GM18498 (cell line): ENCODE measurements around the gene HSF4.

Experiments used
- ATAC-seq: cut with Tn5 transposase; IDR thresholded peaks from one replicate; pipeline ENCODE4 v1.9.1; 2021; ENCODE audit warnings: mild to moderate bottlenecking, moderate library complexity; ENCODE audit not compliant: unreplicated experiment

HSF4 gene

DNA sequence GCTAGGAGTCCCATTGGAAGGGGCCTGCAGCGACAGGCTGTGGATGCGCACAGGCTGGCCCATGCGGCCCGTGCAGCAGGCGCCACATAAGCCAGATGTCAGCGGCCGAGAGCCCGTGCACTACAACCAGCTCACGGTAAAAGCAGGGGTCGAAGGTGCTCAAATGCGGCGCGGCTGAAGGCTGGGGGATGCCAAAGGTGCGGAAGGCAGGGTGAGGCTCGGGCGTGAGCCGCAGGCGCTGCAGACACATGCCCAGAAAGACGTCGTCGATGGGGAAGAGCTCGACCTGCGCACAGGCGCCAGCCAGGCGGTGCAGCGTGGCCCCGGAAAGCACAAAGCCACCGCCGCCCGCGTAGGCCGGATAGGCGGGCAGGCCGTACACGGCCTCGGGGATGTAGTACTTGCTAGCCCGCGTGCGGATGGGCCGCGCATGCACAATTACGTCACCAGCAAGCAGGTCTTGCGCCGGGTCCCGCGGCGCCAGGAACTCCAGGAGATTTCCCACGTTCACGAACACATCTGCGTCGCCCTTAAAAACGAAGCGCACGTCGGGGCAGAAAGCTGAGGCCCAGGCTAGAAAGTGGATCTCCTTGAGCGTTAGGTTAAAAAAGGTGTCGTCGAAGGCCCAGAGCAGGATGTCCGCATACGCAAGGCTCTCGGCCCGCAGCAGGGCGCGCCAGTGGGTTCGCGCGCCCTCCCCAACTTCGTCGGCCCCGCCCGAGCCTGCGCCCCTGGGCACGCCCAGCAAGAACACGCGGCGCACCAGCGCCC, 15.1 kb upstream of the HSF4 start:
- ATAC-seq: no peak

GRCh38 chr16:67150047-67150832, 14.3 kb upstream of the HSF4 start:
- ATAC-seq: peak; percentile 33

- peak; percentile 53 for ATAC-seq
Observed at GRCh38 chr16:67150833-67151396, 13.6 kb upstream of the HSF4 start, which contains the start of gene B3GNT9. Gene B3GNT9, minus strand, starts transcription at chr16:67150998. Its CDS starts 513 bp downstream, at chr16:67150485.

DNA sequence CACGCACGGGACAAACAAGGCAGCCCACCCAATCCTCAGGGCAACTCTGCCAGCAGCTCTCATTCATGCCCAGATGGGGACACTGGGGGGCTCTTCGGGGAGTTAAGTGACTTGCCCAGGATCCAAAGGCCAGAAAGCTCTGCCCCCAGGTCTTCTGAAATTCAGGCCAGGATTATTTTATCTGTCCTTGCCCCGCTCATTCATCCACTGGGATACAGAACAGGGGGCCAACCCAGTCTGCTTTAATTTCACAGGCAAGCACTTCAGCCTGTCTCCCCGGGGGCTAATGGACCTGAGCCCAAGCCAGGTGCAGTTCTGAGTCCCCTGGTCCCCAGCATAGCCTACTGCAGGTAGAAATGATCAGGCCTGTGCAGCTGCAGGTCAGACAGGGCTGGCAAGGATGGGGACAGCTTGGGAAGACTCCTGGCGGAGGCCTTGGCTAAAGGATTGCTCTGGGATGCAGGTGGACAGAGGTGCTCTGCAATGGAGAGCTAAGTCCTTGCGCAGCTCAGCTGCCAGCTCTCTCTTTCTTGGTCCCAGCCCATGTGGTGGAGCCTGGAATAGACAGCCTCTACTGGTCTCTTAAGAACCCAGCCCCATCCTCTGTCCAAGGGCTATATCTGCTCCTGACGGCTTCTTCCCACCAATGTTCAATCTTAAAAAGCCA, 13.0 kb upstream of the HSF4 start:
- ATAC-seq: no peak

DNA sequence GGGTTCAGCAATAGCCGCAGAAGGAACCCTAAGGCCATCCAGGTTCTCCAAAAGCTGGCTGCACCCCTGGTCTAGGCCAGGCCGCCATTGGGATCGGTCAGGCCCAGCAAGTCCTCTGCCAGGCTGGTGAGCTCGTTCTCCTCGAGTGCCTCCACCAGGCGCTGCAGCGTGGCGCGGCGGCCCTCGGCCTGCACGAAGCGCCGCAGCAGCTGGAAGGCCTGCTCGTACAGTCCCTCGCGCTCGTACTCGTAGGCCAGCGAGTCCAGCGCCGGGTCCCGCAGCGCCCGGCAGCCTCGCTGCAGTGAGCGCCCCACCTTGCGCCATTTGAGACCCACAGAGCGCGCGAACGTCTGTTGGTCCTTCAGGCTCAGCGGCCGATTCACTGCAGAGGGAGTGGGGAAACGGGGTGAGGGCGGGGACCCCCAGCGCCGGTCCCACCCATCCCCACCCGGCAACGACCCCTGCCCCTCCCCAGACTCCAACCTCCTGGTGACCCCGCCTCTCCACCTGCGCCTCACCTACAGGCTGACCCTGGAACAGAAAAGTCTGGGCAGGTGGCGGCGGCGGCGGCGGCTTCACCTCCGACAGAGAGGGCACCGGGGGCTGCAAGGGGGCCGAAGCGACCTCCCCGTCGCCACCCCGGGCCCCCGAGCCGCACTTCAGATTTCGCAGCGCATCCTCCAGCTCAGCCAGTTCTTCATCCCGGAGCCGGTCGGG, 9.8 kb upstream of the HSF4 start:
- no peak for ATAC-seq

- ATAC-seq: no peak
Observed at GRCh38 chr16:67155295-67156142, 9.0 kb upstream of the HSF4 start.

GRCh38 chr16:67156143-67156844, 8.3 kb upstream of the HSF4 start:
- no peak for ATAC-seq

DNA sequence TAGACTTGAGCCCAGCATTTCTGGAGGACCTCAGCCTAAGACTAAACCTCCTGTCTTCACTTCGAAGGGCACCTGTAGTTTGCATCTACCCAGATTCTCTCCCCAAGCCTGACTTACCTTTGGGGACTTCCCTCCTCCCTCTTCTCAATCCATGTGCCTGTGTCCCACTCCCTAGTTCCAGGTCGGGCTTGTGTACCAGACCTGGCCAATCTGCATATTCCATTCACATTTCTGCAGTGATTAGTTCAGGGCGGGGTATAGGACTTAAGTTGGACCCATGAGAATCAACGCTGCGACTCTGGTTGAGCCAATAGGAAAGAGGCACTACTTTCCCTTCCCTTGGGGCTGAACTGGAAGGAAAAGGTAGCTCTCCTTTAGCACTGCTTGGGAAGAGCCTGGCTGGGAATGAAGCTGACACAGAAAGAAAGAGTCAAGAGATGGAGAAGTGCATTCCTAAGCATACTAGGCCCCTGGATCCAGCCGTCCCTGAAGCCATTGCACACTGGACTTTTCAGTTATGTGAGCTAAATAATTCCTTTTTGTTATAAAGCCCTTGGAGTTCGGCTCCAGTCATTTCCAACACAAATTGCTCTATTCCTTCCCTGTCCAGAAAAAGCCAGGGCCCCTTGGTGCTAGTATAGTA, 7.3 kb upstream of the HSF4 start:
- no peak for ATAC-seq

DNA sequence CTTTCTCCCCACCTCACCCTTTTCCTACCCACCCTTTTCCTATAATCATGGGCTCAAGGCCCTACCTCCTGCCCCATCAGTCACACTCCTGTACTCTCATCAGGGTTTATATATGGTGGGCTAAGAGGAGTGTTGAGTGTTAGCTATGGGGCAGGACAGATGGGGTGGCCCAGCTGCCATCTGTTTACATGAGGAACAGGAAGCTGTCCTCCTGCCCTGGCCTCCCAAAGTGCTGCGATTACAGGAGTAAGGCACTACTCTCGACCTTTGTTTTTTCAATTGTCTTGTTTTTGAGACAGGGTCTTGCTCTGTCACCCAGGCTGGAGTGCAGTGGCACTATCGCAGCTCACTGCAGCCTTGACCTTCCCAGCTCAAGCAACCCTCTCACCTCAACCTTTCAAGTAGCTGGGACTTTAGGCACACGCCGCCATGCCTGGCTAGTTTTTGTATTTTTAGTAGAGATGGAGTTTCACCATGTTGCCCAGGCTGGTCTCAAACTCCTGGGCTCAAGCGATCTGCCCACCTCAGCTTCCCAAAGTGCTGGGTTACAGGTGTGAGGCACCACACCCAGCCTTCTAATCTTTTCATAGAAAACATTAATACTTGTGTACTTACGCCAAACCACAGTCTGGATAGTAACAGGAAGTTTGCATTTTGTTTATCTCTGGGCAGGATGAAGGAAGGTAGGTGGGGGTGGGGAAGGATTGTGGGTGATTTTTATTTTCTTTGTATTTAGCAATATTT, 6.5 kb upstream of the HSF4 start:
- ATAC-seq: no peak

DNA sequence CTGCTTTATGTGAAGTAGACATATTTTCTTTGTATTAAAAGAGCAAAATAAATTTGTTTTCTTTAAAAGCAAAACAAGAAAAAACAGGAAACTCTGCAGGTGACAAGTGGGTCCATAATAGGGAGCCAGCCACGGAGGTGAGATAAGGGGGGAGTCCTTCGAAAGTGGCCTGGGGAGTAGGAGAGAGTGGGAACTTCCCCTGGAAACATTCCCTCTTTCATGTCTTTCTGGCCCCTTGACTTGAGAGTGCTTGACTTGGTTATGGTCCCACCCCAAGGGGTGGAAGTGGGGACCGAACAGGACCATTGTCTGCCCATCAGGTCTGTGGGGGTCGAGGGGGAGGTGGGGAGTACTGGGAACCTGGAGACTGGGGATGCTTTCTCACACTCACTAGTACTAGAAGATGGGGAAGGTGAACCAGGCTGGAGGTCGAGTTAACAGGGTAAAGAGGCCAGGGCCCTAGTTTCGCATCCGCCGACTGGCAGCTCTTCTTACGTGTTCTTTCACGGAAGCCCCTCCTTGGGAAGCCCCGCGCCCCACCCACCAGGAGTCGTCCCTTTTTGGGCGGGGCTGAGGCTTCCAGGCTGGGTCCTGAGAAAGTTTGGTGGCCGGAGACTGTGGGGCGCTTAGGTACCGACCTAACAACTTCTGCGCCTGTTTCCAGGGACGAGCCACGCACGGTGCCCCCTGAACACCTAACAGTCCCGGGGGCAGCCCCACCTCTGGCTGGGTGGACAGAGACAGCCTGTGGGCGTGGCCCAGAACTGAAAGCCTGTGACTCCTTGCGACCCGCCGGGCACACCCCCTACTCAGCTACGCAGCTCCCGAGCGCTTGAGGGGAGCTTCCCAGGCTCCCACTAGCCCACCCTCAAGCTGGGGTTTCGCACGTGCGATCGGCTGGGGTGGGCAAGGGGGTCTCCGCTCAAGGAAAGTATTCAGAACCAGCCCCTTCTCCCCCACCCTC, 5.6 kb upstream of the HSF4 start:
- ATAC-seq: peak; percentile 46

GRCh38 chr16:67161595-67162058, 2.9 kb upstream of the HSF4 start:
- no peak for ATAC-seq

- no peak for ATAC-seq
Observed at GRCh38 chr16:67162506-67163163, 1.9 kb upstream of the HSF4 start.

DNA sequence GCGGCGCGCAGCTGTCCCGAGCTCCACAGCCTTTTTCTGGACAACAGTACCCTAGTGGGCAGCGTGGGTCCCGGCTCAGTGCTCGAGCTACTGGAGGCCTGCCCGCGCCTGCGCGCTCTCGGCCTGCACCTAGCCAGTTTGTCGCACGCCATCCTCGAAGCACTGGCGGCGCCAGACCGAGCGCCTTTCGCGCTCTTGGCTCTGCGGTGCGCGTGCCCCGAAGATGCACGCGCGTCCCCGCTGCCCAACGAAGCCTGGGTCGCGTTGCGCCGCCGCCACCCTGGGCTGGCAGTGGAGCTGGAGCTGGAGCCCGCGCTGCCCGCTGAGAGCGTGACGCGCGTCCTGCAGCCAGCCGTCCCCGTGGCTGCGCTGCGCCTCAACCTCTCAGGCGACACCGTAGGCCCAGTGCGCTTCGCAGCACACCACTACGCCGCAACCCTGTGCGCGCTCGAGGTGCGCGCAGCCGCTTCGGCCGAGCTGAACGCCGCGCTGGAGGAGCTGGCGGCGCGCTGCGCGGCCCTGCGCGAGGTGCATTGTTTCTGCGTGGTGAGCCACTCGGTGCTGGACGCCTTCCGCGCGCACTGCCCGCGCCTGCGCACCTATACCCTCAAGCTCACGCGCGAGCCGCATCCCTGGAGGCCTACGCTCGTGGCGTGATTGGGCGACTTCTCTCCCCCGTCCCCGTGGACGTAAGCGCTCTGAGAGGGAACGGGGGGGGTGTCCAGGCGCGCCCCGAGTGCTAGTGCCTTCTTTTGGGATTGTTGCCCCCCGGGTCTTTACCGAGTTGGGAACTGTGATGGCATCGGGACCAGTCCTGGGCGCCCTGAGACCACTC, 1.2 kb upstream of the HSF4 start:
- ATAC-seq: no peak

DNA sequence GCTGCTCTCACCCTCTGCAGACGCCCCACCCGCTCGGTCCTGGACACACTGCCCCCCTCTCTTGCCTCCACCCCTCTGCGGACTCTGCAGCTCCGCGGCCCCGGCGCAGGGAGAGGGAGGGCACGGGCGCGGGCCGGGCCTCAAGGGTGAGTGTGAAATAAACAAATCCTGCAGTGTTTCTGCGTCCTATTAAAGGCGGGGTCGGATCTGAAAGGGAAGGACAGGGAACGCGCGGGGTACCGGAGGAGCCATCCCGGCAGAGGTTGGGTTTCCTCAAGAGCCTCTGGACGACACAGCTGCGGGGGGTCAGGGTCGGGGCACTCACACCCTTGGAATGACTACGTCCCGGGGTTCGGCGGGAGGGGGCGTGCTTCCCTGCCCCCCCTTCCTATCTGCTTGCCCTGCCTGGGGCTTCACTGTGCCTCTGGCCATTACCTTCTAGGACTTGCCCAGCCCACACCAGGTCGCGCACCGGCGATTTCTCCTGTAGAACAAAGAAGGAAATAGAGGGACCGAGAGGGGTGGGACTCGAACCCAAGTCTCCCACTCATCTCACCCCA, 466 bp upstream of the HSF4 start:
- no peak for ATAC-seq
